ENCODE results near the gene GRM1.

Gene GRM1

DNA sequence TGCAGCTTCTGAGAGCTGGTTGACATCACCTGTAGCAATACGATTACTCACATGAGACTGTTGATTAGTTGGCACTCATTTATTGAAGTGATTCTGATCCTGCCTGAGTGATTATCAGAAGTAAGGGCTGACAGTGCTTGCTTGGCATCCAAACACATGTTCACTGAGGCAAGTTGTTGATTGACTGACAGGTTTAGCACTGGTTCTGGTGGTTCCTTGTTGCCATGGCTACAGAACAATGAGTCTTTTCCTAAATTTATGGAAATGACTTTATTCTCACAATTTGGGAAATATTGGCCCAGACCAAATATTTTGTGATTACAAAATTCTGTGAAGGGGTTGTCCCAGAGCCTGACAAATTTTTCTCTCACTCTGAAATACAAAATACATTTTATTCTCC, 368.8 kb downstream of the GRM1 start:
- no peak for DNase-seq

GRCh38 chr6:146402476-146402875, 373.6 kb downstream of the GRM1 start:
- no peak for DNase-seq

DNA sequence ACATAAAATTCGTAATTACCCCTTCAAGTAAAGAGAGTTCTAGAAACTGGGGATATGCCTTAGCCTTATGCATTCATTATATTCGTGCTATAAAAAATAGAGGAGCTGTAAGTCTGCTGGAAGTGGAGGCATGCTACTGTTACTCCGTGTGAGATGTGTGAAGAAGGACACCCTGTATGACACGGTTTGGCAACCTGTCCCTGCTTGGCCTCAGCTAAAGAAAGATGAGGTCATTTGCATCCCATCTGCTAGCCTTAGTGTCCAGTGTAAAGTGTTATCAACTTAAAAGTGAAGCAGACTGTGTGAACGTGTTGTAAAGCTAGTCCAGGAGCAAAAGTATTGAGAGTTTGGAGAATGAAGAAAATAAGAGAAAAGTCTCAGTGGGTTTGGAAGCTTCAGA, 379.7 kb downstream of the GRM1 start:
- no peak for DNase-seq

DNA sequence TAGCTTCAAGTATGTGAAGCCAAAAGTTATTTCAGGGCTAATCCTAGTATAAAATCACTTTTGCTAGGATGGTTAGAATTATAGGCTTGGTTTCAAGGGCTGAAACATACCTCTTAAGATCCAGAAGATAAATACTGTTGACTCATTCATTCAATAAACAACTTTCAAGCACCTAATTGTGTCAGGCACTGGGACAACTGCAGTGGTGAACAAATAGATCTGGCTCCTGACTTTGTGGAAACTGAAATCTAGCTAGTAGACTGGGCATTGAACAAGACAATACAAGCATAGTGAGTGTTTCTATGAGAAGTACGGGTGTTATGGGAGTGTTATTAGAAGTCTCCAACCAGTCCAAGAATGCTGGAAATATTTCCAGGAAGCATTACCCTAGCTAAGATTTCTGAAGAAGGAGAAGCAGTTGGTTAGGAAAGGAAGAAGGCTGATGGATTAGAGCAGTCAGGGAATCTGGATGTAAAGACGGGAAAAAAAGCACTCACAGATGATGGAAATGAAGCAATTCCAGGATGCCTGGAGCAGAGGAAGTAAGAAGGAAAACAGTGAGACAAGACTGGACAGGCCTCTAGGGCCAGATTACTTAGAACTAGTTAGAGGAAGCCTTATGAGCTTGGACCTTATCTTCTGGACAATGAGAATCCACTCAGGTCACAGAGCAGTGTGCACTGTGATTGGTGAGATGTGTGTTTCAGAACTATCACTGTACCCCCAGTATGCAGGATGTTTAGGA, 382.2 kb downstream of the GRM1 start:
- DNase-seq, result no peak

GRCh38 chr6:146419576-146419975, 390.7 kb downstream of the GRM1 start:
- DNase-seq, result no peak

GRCh38 chr6:146420255-146420654, 391.4 kb downstream of the GRM1 start:
- no peak for DNase-seq

DNA sequence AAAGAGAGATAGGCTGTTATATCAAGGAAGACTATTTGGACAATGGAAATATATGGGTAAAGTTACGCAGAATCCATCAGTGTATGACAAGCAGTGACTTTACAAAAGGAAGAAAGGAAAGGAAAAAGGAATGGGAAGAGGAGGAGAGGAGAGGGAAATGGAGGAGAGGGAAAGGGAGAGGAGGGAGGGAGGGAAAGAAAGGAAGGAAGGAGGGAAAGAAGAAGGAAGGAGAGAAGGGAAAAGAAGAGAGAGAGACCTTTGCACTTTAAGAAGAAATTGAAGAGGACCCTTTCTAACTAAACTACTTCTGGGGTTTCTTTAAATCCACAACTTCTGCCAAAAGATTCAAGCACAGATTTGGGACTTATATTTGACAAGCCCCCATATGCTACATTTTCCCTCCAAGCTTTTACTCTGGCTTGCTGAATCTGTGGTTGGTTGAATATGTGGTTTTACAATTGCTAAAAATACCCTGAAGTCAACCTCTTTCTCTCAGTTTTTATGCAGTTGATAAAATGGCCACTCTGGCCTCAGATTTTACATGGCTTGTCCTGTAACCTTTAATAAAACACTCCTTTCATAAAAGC, 394.0 kb downstream of the GRM1 start:
- DNase-seq, result no peak

DNA sequence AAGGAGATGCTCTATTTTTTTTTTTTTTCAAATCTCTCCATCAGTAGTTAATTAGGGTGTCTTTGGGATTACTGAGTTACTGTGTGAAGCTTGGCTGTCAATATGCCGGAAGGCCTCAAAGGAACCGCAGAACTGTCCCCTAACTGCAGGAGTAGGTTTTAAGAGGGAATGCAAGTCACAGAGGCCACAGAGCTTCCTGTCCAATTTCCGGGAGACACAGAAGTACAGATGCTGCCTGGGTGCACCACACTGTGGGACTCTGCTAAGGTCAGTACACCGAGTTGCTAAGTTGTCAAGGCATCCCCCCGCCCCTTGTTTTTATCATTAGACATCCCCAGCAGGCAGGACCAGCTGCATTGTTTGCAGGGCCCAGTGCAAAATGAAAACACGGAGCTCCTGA, 394.6 kb downstream of the GRM1 start:
- DNase-seq, result no peak

DNA sequence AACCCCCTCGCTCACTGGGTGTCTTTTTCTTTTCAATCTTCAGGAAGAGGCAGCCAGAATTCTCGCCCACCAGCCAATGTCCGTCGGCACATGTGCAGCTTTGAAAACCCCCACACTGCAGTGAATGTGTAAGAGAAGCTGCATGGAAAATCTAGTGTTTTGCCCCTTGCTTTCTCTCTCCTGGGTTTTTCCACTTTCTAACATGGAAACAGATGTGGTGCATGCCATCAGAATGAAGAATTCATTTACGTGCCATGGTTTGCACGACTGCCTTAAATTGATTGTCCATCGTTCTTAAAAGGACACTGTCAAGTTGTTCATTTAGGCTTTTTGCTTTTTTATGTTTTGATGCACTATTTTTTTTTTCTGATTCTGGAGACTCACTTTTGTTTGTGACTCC, 397.7 kb downstream of the GRM1 start:
- no peak for DNase-seq

DNA sequence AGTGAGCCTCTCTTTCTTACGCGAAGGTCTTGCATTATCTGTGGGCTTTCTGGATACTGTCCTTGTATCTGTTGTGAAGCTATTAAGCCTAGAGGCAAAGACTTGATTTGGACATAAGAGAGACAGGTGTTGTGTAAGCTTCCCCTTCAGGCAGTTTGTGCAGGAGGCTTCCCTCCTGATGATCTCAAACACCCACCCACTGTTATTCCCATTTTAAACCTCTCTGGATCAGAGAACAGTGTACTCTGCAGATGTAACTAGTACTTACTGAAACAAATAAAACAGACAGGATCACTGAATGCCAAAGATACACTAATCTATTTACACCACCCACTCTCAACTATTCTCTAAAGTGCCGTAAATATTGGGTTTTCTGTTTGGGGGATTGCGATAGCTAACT, 401.0 kb downstream of the GRM1 start:
- DNase-seq, result no peak

GRCh38 chr6:146433881-146434731, 405.2 kb downstream of the GRM1 start:
- no peak for DNase-seq

- DNase-seq, result no peak
Measured at GRCh38 chr6:146434732-146435390, 406.0 kb downstream of the GRM1 start.

DNA sequence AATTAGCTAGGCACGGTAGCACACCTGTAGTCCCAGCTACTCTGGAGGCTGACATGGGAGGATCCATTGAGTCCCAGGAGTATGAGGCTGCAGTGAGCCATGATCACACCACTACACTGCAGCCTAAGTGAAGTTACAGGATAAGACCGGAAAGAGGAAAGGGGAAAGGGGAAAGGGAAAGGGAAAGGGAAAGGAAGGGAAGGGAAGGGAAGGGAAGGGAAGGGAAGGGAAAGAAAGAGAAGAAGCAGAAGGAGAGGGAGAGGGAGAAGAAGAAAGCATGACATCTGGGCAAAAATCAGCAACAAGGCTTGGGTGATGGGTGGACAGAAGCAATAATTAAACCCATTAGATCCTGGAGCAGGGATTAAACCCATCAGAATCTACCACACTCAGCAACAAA, 413.0 kb downstream of the GRM1 start:
- DNase-seq, result no peak

GRCh38 chr6:146444189-146444588, 415.3 kb downstream of the GRM1 start:
- no peak for DNase-seq

GRCh38 chr6:146445233-146445632, 416.4 kb downstream of the GRM1 start:
- no peak for DNase-seq

DNA sequence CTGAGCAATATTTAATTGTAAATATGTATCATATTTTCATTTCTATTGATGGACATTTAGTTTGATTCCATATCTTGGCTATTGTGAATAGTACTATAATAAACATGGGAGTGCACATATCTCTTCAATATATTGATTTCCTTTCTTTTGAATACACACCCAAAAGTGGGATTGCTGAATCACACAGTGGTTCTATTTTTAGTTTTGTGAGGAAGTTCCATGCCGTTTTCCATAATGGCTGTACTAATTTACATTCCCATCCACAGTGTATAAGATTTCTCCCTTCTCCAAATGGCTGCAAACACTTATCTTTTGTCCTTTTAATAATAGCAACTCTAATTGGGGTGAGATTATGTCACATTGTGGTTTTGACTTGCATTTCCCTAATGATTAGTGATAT, 428.0 kb downstream of the GRM1 start:
- no peak for DNase-seq

DNA sequence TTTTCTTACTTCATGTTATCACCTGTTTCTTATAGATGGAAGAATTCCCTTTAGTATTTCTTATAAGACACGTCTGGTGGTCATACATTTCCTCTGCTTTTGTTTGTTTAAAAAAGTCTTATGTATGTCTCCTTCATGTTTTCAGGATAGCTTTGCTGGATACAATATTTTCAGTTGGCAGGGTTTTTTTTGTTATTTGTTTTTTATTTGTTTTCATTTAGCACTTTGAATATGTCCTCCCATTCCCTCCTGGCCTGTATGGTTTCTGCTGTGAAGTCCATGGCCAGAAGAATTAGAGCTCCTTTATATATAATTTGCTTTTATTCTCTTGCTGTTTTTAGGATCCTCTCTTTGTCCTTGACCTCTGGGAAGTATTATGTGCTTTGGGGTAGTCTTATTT, 432.1 kb downstream of the GRM1 start:
- no peak for DNase-seq

- DNase-seq, result no peak
Measured at GRCh38 chr6:146470091-146470770, 441.4 kb downstream of the GRM1 start.

DNA sequence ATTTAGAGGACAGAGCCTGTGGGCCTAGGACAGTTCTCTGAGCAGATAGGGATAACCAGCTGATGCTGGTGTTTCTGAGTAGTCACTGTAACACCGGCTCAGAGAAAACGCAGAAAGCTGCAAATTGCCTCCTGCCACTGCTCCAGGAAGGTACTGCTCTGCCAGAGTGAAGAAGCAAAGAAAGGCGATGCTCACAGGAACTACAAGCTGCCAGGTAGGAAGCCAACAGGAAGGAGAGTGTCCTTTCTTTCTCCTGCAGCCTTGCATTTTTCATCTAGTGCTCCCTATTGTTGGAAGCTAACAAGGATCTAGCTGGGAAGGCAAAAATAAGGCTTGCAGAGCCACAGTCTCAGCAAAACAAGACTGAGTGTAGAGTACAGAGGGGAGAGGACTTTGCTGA, 444.1 kb downstream of the GRM1 start:
- DNase-seq, result no peak

DNA sequence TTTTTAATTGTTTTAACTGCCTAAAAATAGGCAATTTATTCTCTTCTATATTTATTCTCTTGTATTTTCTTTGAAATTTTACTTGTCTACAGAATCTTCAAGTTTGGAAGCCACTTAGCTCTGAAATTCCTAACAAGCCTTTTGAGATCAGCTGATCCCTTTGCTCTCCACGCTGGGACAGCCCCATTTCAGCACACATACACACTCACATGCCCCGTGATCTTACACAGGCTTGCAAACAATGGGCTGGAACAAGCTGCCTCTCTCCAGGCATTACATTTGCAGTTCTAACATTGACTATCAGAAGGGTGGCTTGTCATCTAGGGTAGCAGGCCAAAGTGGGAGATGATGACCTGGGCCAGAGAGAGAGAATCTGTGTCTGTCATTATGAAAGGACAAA, 452.7 kb downstream of the GRM1 start:
- DNase-seq, result no peak

DNA sequence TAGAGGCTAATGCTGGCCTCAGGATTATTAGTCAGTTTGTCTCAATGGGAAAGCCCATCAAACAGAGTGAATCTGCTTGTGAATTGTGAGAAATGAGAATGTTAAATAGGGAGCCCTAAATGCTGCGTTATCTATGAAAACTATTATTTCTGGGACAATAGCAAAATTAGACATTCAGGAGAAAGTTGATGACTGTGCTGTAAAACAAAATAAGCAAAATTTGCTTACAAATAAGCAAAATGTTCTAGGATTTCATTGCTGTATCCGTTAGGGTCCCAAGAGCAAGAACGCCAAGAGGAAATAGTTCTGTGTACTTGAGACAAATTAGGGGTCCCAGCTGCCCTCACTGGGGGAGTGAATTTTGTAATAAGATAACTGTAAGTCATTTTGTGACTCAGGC, 455.5 kb downstream of the GRM1 start:
- DNase-seq, result no peak
